GM19351 (cell line): Measurements from ENCODE around the gene TLL2.
A peak's percentile ranks its signal among the peaks of the same experiment; 100 is the strongest.

ENCODE experiments used
- ATAC-seq: cut with Tn5 transposase; IDR thresholded peaks from one replicate; pipeline ENCODE4 v1.9.1; 2021; ENCODE audit warnings: mild to moderate bottlenecking, moderate library complexity; ENCODE audit not compliant: unreplicated experiment

TLL2 gene

DNA sequence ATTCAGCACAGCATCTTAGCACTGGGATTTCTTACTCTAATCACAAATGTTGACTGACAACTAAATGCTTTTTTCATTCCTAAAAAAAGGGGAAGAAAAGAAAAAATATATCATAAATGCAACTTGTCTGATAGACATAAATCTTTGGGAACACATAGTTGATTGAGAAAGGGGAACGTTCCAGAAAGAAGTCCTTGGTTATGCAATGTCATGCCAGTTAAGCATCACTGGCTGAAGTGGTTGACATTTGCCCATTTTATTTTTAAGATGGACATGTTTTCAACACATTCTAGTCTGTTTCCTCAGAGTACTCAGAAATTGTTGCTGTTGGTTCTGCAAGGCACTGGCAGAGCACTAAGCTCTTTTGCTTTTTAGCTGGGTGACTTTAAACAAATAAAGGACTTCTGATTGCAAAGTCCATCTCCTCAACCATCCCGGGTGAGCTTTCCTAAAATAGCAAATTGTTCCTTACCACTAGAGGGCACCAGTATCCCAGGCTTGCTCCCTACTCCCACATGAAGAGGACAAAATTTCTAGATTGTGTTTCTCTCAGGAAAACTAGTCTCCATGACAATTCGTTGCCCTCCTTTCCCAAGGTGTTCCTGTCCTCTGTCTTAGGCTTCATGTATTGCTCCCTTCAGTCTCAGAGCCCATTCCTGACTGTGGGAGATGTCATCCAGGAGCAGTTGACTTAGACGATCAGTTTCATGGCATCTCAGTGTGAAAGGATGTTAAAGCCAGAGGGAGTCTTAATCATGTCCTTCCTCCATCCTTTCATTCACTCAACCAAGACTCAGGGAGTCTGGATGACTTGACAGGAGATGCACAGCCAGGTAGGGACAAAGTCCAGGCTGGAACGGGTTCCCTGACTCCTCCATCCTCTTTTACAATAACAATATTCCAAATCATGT is 178.9 kb downstream of the TLL2 start:
- no peak for ATAC-seq

DNA sequence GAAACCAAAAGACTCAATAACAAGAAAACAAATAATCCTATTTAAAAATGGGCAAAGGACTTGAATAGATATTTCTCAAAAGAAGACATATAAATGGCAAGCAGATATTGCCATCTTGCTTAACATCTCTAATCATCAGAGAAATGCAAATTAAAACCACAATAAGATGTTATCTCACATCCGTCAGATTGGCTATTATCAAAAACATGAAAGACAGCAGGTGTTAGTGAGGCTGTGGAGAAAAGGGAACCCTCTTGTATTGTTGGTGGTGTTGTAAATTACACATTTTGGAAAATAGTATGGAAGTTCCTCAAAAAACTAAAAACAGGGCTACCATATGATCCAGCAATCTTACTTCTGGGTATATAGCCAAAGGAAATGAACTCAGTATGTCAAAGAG is 180.6 kb downstream of the TLL2 start:
- ATAC-seq: no peak

- no peak for ATAC-seq
Measured at GRCh38 chr10:96327462-96327861, 186.3 kb downstream of the TLL2 start.

- ATAC-seq: peak; percentile 98
Measured at GRCh38 chr10:96325719-96326373, 187.9 kb downstream of the TLL2 start.

DNA sequence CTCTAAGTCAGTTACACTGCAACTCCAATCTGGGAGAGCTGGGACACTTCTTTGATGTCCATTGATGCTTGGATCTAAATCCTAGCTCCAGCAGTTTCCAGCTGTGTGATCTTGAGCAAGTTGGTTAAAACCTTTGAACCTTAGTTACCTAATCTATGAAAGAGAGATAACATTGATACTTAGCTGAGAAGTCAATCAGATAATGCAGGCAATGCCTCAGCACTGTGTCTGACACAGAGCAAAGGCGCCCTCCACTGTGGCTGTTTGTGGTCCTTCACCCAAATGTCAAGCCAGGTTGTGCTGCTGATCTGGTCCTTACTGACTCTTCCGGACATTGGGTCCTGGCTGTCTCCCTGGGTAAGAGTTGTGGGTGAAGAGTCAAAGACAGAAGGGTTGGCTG is 189.3 kb downstream of the TLL2 start:
- ATAC-seq: no peak

GRCh38 chr10:96322275-96322674 is 191.5 kb downstream of the TLL2 start:
- no peak for ATAC-seq

DNA sequence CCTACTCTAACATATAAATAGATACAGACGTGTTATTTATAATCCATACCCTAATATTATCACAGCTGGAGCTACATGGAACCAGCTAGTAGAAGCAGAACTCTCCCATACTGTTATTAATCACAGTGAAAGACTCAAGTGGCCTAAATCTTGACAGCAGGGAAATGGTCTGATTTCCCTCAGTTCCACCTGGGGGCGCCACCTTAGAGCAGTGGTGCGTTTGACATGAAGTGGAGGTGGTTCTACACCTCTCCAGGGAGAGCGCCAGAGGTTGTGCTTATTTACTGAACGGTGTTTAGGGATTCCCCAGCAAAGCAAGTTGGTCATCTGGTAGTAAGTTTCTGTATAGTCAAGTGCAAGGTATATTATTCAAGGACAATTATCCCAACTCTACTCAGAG is 191.9 kb downstream of the TLL2 start:
- ATAC-seq: no peak

DNA sequence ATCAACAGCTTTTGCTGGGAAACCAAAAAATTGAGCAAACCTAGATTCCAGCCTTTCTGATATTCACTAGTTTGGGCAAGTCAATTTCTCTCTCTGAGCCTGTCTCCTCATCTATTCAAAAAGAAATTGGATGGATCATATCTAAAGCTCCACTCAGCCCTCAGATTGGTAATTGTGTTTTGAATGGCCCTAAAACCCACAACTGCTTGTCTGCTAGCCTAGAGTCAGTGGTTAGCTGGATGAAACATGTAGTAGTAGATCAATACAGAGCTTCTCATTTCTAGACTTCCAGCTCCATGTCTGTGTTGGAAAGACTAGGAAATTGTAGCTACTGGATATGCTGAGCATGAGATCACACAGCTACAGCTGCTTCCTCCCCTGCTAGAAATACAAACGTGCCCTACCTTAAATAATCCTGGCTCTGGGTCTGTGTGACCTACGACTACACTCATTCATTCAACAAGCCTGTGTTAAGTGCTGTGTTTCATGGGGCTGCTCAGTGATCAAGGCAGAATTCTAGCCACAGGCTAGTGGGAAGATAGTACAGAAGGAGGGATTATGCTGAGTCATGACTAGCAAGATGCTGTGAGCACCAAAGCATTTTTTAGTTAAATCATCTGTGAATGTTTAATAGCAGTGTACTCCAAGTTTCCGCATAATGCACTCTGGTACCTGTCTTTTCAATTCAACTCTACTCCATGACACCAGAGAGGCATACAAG is 193.8 kb downstream of the TLL2 start:
- ATAC-seq: no peak

- no peak for ATAC-seq
Measured at GRCh38 chr10:96317067-96317833, 196.5 kb downstream of the TLL2 start.
